Endothelial cell of umbilical vein (primary cell): Measurements from ENCODE around the gene GLRA2. TPM values are rescaled to one million over a fixed set of nuclear protein-coding genes. Genes with fewer than 3 reads are reported as not detected.

Experiments used
- BruUV-seq: library from RNA; stranded (reverse); fragments of 400-500 nt; replicated peaks from 2 replicates; lab custom pipeline; 2021; lab: Mats Ljungman, UMichigan
- CTCF ChIA-PET: fragments of 300-600, 350-600 bp; sonication (Branson Sonifier 250); formaldehyde crosslinking; loops from one replicate; lab custom pipeline; 2021; ENCODE audit warnings: antibody characterized with exemption, inconsistent platforms; lab: Charles Lee
- POLR2A ChIA-PET: fragments of 300-600, 350-600 bp; sonication (Branson Sonifier 250); formaldehyde crosslinking; loops from one replicate; lab custom pipeline; 2021; ENCODE audit warnings: antibody characterized with exemption, inconsistent platforms; lab: Charles Lee
- DNase-seq: peaks from one replicate; pipeline ENCODE4 v3.0.0-alpha.2; 2011; ENCODE audit warnings: low read depth, low spot score
- FAIRE-seq: peaks from 2 replicates; lab custom pipeline; 2011; peaks lifted over from hg19 to GRCh38; lab: Jason Lieb, UNC
- H2AFZ ChIP-seq: 2 replicates; pipeline ENCODE4 v1.6.0; 2012; ENCODE audit warnings: low read depth, low read length, control low read depth, inconsistent platforms
- H3K27ac ChIP-seq: 2 replicates; pipeline ENCODE4 v1.5.1; 2011; ENCODE audit warnings: low read depth, mild to moderate bottlenecking, control low read depth, low read length, moderate library complexity; ENCODE audit not compliant: insufficient read depth
- H3K27me3 ChIP-seq, 2 experiments: 2 replicates each; pipeline versions ENCODE4 v1.6.0 to v1.6.1; 2011; ENCODE audit warnings: low read length in 2 of 2, mixed read lengths in 1 of 2; ENCODE audit not compliant: control insufficient read depth in 2 of 2, insufficient read depth in 2 of 2
- H3K36me3 ChIP-seq, 2 experiments: 2 replicates in 1 of 2; 3 replicates in 1 of 2; pipeline ENCODE4 v1.5.1; 2011; ENCODE audit warnings: low read length in 2 of 2, mild to moderate bottlenecking in 1 of 2, moderate library complexity in 1 of 2; ENCODE audit not compliant: control insufficient read depth in 2 of 2, insufficient read depth in 2 of 2; ENCODE audit errors: extremely low read depth in 1 of 2
- H3K4me1 ChIP-seq: 3 replicates; pipeline ENCODE4 v1.5.1; 2011; ENCODE audit warnings: mild to moderate bottlenecking, low read length; ENCODE audit not compliant: control insufficient read depth, insufficient read depth; ENCODE audit errors: extremely low read depth
- H3K4me2 ChIP-seq: 2 replicates; pipeline ENCODE4 v1.6.1; 2011; ENCODE audit warnings: low read length, control low read depth, mixed read lengths; ENCODE audit not compliant: insufficient read depth
- H3K4me3 ChIP-seq, 3 experiments: fragments of 200-600 bp in 1 of 3; sonication (generic), shearing (Covaris generic) in 1 of 3; replicated peaks in 1 of 3; 2 replicates each; pipeline ENCODE4 v1.5.1; 2011 to 2016; ENCODE audit warnings: control low read depth in 3 of 3, low read length in 3 of 3, mild to moderate bottlenecking in 2 of 3, inconsistent platforms in 1 of 3, low read depth in 1 of 3, moderate library complexity in 1 of 3; ENCODE audit not compliant: insufficient read depth in 1 of 3
- H3K79me2 ChIP-seq: 2 replicates; pipeline ENCODE4 v1.6.0; 2012; ENCODE audit warnings: low read length, inconsistent platforms; ENCODE audit not compliant: control insufficient read depth, insufficient read depth
- H3K9ac ChIP-seq: replicated peaks from 2 replicates; pipeline ENCODE3; 2011; ENCODE audit warnings: low read length, control low read depth; ENCODE audit not compliant: insufficient read depth; ENCODE audit errors: extremely low read depth
- H3K9me1 ChIP-seq: replicated peaks from 3 replicates; pipeline ENCODE4 v1.6.0; 2011; ENCODE audit warnings: mild to moderate bottlenecking, low read length; ENCODE audit not compliant: control insufficient read depth, insufficient read depth; ENCODE audit errors: extremely low read depth
- H3K9me3 ChIP-seq: replicated peaks from 2 replicates; pipeline ENCODE4 v1.5.1; 2012; ENCODE audit warnings: low read length, inconsistent platforms; ENCODE audit not compliant: control insufficient read depth, insufficient read depth
- H4K20me1 ChIP-seq: replicated peaks from 2 replicates; pipeline ENCODE3; 2011; ENCODE audit warnings: mild to moderate bottlenecking, low read length; ENCODE audit not compliant: control insufficient read depth, insufficient read depth; ENCODE audit errors: extremely low read depth
- EZH2 ChIP-seq: IDR thresholded peaks from 2 replicates; pipeline ENCODE4 v1.6.1; 2012; ENCODE audit warnings: borderline replicate concordance, low read depth, mild to moderate bottlenecking, moderate library complexity, low read length, inconsistent platforms; ENCODE audit not compliant: severe bottlenecking
- FOS ChIP-seq: IDR thresholded peaks from 2 replicates; pipeline ENCODE4 v1.6.1; 2011; ENCODE audit warnings: mild to moderate bottlenecking, low read length, moderate library complexity, borderline replicate concordance; ENCODE audit not compliant: insufficient read depth
- GATA2 ChIP-seq: IDR thresholded peaks from 2 replicates; pipeline ENCODE4 v1.7.0; 2011; ENCODE audit warnings: low read depth, mild to moderate bottlenecking, moderate library complexity, mixed read lengths, low read length; ENCODE audit not compliant: insufficient read length, insufficient read depth
- JUN ChIP-seq: IDR thresholded peaks from 2 replicates; pipeline ENCODE4 v1.6.1; 2011; ENCODE audit warnings: borderline replicate concordance, low read depth; ENCODE audit not compliant: insufficient read length, insufficient read depth
- MYC ChIP-seq: IDR thresholded peaks from one replicate; pipeline ENCODE4 v1.6.1; 2011; ENCODE audit warnings: mild to moderate bottlenecking, low read depth, low read length
- POLR2A ChIP-seq: IDR thresholded peaks from 2 replicates; pipeline ENCODE4 v1.6.1; 2012; ENCODE audit warnings: low read depth, mild to moderate bottlenecking, control low read depth, low read length
- POLR2AphosphoS5 ChIP-seq: IDR thresholded peaks from 2 replicates; pipeline ENCODE4 v1.6.1; 2012; ENCODE audit warnings: low read depth, mild to moderate bottlenecking, control low read depth, low read length, moderate library complexity; ENCODE audit not compliant: insufficient read depth
- dilution Hi-C: fragments of 300-500 bp; cut with MboI; formaldehyde crosslinking; loops from one replicate; pipeline ENCODE4 v1.15.0; 2019; ENCODE audit warnings: low sequenced_read_pairs; ENCODE audit not compliant: extremely low pct_ligation_motif_present
- intact Hi-C: fragments of 100-400 bp; cut with micrococcal nuclease; formaldehyde crosslinking; loops from one replicate; pipeline ENCODE4 v1.10.0; 2022
- polyA plus RNA-seq, 4 experiments: library from polyadenylated mRNA; depleted of rRNA in 3 of 4; stranded (reverse) in 3 of 4; unstranded in 1 of 4; fragments of >200 nt; gene quantifications; 2 replicates each; pipeline versions ENCODE4 v1.2.1 to v1.2.3, GENCODE V29; 2011 to 2012; ENCODE audit warnings: missing spikeins in 1 of 4
- total RNA-seq: library from RNA; stranded (reverse); gene quantifications from 2 replicates; pipeline ENCODE4 v1.2.3, GENCODE V29; 2021
- TF ChIP-seq, protein P1 (sequence below): IDR thresholded peaks from 2 replicates; pipeline ENCODE4 v1.6.1; 2011; ENCODE audit not compliant: insufficient read depth, insufficient read length
- TF ChIP-seq, protein P2 (sequence below), 2 donors: IDR thresholded peaks; 1 replicate in 1 of 2; 2 replicates in 1 of 2; pipeline ENCODE4 v1.5.1; 2011; ENCODE audit warnings: low read length in 2 of 2, mild to moderate bottlenecking in 2 of 2, moderate library complexity in 2 of 2, control low read depth in 1 of 2, inconsistent platforms in 1 of 2, low read depth in 1 of 2; ENCODE audit not compliant: insufficient read depth in 1 of 2; ENCODE audit errors: extremely low read depth in 1 of 2

The GLRA2 gene
- total and polyA plus RNA-seq, 2 donors (not counting 3 experiments of a cell fraction or from before 2014, with no cell fraction given) = not detected

DNA sequence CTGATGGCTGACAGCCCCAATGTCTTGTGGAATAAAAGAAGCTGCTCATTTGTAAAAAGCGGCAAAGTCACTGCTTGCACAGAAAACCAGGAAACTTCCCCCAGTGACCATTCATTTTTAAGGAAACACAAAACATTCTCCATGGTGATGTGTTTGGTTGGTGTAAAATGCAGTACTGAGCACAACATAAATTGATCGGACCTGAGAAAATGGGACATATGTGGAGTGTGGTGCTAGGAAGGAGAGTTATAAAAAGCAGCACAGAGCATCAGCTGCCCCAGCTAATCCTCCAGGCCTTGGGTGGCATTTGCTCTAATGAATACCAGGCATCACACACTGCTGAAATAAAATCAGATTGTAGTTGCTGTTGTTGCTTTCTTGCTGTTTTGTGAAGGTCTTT is 55.2 kb downstream of the GLRA2 start:
- CTCF ChIA-PET = no interaction called here
- Histone ChIP-seq H3K27me3 (no peaks in the 10 kb centered on the region), H2AFZ (no peak overlapping the region), H3K4me2 (no peak overlapping the region), H3K36me3 (no peaks in the 10 kb centered on the region), H3K4me1 (no peaks in the 10 kb centered on the region), H3K79me2 (no peaks in the 10 kb centered on the region), H3K4me3 (no peak overlapping the region), H4K20me1 (no peaks in the 10 kb centered on the region), H3K9me1 (no peaks in the 10 kb centered on the region), H3K9ac (no peak overlapping the region), H3K9me3 (no peaks in the 10 kb centered on the region), H3K27ac (no peak overlapping the region)
- TF ChIP-seq, protein P1, sequence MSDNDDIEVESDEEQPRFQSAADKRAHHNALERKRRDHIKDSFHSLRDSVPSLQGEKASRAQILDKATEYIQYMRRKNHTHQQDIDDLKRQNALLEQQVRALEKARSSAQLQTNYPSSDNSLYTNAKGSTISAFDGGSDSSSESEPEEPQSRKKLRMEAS = no peak
- TF ChIP-seq POLR2A = no peak
- no peak for TF ChIP-seq JUN
- TF ChIP-seq GATA2 = no peak
- TF ChIP-seq EZH2 = no peak
- TF ChIP-seq, protein P2, sequence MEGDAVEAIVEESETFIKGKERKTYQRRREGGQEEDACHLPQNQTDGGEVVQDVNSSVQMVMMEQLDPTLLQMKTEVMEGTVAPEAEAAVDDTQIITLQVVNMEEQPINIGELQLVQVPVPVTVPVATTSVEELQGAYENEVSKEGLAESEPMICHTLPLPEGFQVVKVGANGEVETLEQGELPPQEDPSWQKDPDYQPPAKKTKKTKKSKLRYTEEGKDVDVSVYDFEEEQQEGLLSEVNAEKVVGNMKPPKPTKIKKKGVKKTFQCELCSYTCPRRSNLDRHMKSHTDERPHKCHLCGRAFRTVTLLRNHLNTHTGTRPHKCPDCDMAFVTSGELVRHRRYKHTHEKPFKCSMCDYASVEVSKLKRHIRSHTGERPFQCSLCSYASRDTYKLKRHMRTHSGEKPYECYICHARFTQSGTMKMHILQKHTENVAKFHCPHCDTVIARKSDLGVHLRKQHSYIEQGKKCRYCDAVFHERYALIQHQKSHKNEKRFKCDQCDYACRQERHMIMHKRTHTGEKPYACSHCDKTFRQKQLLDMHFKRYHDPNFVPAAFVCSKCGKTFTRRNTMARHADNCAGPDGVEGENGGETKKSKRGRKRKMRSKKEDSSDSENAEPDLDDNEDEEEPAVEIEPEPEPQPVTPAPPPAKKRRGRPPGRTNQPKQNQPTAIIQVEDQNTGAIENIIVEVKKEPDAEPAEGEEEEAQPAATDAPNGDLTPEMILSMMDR (IDR thresholded peaks at IDR 0.05; ENCODE audit: extremely low read depth in 1 of 2, insufficient read depth in 1 of 2, low read depth in 1 of 2, low read length in 2 of 2) = no peak
- TF ChIP-seq MYC = no peak
- no peak for TF ChIP-seq POLR2AphosphoS5
- no peak for TF ChIP-seq FOS
- DNase-seq (no peak), FAIRE-seq (no peak)
- no TSS peak for BruUV-seq
- POLR2A ChIA-PET = no interaction called here
- intact Hi-C loops (no loop called here), dilution Hi-C loops (no loop called here)
